Measurements from ENCODE around the gene FAM32A. TPM values are rescaled to one million over a fixed set of nuclear protein-coding genes. Genes with fewer than 3 reads are reported as not detected.

Gene FAM32A
- total and polyA plus RNA-seq, 10 of the 15 experiments (the other 5 are each of a cell fraction or from before 2014, with no cell fraction given) = 33.3 to 116 (median 71.9) TPM

DNA sequence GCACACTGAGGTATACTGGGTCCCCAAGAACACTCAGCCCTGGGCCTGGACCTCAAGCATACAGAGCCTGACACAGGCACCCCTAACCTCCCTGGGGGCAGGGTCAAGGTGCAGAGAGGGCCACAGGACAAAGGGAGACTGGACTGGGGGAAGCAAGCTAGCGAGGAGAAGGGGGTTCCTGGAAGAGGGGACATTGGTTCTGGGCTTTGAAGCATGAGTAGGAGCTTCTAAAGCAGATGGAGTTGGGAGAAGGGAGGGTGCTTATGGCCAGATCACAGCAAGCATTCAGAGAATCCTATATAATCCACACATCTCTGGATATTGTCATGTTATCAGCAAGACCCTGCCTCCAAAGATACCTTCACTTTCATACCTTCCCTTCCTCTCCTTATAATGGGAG, 15.1 kb upstream of the FAM32A start:
- no peak overlapping the region for H3K27ac ChIP-seq (ENCODE audit: control insufficient read depth, insufficient read depth)
- intact Hi-C loops (cut with micrococcal nuclease; ENCODE audit: unreplicated experiment) = no loop called here
- ATAC-seq (no peak), FAIRE-seq (no peak), DNase-seq (ENCODE audit: low read depth, low spot score) (no peak)
- no peak overlapping the region for H3K4me3 ChIP-seq
- POLR2A ChIA-PET = no interaction called here
- CTCF ChIA-PET = interaction anchor here (1.1 to 1.3 kb wide), 2 partner anchors 26 to 29 kb away, joined by 3 read pairs; partner anchors contain the start of gene HSH2D
- TF ChIP-seq, protein P1, sequence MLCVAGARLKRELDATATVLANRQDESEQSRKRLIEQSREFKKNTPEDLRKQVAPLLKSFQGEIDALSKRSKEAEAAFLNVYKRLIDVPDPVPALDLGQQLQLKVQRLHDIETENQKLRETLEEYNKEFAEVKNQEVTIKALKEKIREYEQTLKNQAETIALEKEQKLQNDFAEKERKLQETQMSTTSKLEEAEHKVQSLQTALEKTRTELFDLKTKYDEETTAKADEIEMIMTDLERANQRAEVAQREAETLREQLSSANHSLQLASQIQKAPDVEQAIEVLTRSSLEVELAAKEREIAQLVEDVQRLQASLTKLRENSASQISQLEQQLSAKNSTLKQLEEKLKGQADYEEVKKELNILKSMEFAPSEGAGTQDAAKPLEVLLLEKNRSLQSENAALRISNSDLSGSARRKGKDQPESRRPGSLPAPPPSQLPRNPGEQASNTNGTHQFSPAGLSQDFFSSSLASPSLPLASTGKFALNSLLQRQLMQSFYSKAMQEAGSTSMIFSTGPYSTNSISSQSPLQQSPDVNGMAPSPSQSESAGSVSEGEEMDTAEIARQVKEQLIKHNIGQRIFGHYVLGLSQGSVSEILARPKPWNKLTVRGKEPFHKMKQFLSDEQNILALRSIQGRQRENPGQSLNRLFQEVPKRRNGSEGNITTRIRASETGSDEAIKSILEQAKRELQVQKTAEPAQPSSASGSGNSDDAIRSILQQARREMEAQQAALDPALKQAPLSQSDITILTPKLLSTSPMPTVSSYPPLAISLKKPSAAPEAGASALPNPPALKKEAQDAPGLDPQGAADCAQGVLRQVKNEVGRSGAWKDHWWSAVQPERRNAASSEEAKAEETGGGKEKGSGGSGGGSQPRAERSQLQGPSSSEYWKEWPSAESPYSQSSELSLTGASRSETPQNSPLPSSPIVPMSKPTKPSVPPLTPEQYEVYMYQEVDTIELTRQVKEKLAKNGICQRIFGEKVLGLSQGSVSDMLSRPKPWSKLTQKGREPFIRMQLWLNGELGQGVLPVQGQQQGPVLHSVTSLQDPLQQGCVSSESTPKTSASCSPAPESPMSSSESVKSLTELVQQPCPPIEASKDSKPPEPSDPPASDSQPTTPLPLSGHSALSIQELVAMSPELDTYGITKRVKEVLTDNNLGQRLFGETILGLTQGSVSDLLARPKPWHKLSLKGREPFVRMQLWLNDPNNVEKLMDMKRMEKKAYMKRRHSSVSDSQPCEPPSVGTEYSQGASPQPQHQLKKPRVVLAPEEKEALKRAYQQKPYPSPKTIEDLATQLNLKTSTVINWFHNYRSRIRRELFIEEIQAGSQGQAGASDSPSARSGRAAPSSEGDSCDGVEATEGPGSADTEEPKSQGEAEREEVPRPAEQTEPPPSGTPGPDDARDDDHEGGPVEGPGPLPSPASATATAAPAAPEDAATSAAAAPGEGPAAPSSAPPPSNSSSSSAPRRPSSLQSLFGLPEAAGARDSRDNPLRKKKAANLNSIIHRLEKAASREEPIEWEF (IDR thresholded peaks at IDR 0.05; ENCODE audit: insufficient replicate concordance, low read depth, low read length) = no peak
- TF ChIP-seq, protein P2, sequence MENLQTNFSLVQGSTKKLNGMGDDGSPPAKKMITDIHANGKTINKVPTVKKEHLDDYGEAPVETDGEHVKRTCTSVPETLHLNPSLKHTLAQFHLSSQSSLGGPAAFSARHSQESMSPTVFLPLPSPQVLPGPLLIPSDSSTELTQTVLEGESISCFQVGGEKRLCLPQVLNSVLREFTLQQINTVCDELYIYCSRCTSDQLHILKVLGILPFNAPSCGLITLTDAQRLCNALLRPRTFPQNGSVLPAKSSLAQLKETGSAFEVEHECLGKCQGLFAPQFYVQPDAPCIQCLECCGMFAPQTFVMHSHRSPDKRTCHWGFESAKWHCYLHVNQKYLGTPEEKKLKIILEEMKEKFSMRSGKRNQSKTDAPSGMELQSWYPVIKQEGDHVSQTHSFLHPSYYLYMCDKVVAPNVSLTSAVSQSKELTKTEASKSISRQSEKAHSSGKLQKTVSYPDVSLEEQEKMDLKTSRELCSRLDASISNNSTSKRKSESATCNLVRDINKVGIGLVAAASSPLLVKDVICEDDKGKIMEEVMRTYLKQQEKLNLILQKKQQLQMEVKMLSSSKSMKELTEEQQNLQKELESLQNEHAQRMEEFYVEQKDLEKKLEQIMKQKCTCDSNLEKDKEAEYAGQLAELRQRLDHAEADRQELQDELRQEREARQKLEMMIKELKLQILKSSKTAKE (IDR thresholded peaks at IDR 0.05; ENCODE audit: low read depth, poor library complexity, severe bottlenecking) = no peak
- TF ChIP-seq CHD2 (IDR thresholded peaks at IDR 0.05; ENCODE audit: borderline replicate concordance, low read depth, low read length) (no peak), RB1 (IDR thresholded peaks at IDR 0.05; ENCODE audit: borderline replicate concordance) (no peak), RBBP5 (conservative IDR thresholded peaks at IDR 0.05) (no peak)
- TF ChIP-seq, protein P3, sequence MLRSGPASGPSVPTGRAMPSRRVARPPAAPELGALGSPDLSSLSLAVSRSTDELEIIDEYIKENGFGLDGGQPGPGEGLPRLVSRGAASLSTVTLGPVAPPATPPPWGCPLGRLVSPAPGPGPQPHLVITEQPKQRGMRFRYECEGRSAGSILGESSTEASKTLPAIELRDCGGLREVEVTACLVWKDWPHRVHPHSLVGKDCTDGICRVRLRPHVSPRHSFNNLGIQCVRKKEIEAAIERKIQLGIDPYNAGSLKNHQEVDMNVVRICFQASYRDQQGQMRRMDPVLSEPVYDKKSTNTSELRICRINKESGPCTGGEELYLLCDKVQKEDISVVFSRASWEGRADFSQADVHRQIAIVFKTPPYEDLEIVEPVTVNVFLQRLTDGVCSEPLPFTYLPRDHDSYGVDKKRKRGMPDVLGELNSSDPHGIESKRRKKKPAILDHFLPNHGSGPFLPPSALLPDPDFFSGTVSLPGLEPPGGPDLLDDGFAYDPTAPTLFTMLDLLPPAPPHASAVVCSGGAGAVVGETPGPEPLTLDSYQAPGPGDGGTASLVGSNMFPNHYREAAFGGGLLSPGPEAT (IDR thresholded peaks at IDR 0.05; ENCODE audit: low read depth) = no peak
- SMC1A ChIA-PET (ENCODE audit: uncharacterized antibody, unreplicated experiment) = interaction anchor here (2.5 to 2.8 kb wide), 2 partner anchors 9 to 52 kb away, joined by 7 to 9 read pairs; no protein-coding TSS in a partner anchor
- no peaks in the 10 kb centered on the region for H3K36me3 ChIP-seq (ENCODE audit: control insufficient read depth in 2 of 2, insufficient read depth in 2 of 2, low read length in 1 of 2)
- H3K9ac ChIP-seq (ENCODE audit: control insufficient read depth, insufficient read depth, low read length) = no peak overlapping the region
- no TSS peak for BruUV-seq (replicated peaks)
- WGBS (ENCODE audit: insufficient coverage, insufficient replicate concordance, low lambda C conversion rate, missing lambda C conversion rate) = 100% methylated on average over 1 of the region's 1 CpG
- H3K4me1 ChIP-seq (ENCODE audit: control insufficient read depth, insufficient read depth, low read length) = peaks cover 8% of the 10 kb centered on the region; the same call in 1 of the 2 replicates
- H4K20me1 ChIP-seq (ENCODE audit: control insufficient read depth, insufficient read depth) = no peaks in the 10 kb centered on the region
- H2AFZ ChIP-seq (ENCODE audit: control insufficient read depth, low read depth, low read length) = no peak overlapping the region
- H3K27me3 ChIP-seq (replicated peaks in 1 of 2; ENCODE audit: control insufficient read depth in 2 of 2, insufficient read depth in 2 of 2, low read length in 1 of 2) = no peaks in the 10 kb centered on the region
- no peak overlapping the region for H3K4me2 ChIP-seq (ENCODE audit: control insufficient read depth, insufficient read depth)
- H3K9me3 ChIP-seq (replicated peaks; ENCODE audit: control insufficient read depth, insufficient read depth, low read length) = no peaks in the 10 kb centered on the region; the same call in 1 of the 3 replicates
- in situ Hi-C loops (cut with MboI) = no loop called here
- RAD21 ChIA-PET (ENCODE audit: unreplicated experiment) = no interaction called here
- no peaks in the 10 kb centered on the region for H3K79me2 ChIP-seq (ENCODE audit: control insufficient read depth, insufficient read depth, low read length)
